ENCODE results near the gene EFNA5.

GRCh38 chr5:107464876-107465275, 205.9 kb downstream of the EFNA5 start:
- TF ChIP-seq EZH2phosphoT487 (IDR thresholded peaks at IDR 0.05; ENCODE audit: insufficient read depth, low read depth) (no peak), EZH2 (IDR thresholded peaks at IDR 0.05; ENCODE audit: insufficient read depth, poor library complexity, severe bottlenecking) (no peak)
